ENCODE results near the gene HADH.
"Not testable (repeated sequence)": the region's sequence is repeated elsewhere in the genome, so short reads cannot be mapped to it uniquely, and the experiment has no call there.

HADH gene

DNA sequence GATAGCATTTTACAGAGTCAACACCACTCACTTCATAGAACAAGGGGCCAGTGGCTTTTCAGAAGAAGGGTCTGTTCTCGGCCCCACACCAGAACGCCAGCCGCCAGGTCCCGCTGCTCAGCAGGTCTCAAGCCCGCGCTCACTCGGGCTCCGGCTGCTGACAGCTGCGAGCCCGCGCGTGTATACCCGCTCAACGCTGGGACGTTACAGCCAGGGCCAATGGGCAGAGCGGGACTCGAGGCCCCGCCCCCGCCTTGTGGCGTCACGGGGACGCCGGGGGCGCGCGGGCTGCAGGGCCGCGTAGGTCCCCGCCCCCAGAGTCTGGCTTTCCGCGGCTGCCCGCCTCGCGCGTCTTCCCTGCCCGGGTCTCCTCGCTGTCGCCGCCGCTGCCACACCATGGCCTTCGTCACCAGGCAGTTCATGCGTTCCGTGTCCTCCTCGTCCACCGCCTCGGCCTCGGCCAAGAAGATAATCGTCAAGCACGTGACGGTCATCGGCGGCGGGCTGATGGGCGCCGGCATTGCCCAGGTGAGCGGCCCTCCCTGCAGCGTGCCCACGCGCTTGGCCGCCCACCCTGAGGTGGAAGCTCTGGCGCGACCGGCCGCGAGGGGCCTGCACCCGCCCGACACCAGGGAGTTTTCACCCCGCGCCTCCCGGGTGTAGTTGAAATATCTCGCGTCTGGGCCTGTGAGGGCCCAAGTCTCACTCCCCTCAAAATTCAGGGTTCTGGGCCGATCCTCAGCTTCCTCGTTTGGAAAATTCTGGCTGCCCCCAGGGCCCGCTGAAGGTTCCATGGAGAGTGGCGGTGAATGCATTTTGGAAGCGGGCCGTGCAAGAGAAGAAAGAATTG lies at the start of gene HADH:
Gene HADH (plus strand): TSS at position 353 of the 850 bp plus-strand sequence. CDS start 44 bp downstream, at position 397.
- peak; percentile 84 to 92 for DNase-seq

DNA sequence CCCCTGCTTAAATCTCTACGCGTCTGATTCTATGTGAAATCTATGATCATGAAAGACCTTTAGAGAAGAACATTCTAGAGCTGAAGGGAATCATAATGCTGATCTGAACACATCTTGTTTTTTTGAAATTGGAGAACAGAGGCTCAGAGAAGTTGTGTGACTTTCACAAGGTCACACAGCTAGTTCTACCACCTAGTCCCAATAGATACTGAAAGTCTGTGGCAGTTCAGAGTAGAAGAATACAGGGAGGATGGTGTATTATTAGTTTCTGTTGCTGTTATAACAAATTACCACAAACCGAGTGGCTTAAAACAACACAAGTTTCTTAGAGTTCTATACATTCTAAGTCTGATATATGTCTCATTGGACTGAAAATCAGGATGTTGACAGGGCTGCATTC lies 43.9 kb upstream of the HADH start:
- DNase-seq = no peak

DNA sequence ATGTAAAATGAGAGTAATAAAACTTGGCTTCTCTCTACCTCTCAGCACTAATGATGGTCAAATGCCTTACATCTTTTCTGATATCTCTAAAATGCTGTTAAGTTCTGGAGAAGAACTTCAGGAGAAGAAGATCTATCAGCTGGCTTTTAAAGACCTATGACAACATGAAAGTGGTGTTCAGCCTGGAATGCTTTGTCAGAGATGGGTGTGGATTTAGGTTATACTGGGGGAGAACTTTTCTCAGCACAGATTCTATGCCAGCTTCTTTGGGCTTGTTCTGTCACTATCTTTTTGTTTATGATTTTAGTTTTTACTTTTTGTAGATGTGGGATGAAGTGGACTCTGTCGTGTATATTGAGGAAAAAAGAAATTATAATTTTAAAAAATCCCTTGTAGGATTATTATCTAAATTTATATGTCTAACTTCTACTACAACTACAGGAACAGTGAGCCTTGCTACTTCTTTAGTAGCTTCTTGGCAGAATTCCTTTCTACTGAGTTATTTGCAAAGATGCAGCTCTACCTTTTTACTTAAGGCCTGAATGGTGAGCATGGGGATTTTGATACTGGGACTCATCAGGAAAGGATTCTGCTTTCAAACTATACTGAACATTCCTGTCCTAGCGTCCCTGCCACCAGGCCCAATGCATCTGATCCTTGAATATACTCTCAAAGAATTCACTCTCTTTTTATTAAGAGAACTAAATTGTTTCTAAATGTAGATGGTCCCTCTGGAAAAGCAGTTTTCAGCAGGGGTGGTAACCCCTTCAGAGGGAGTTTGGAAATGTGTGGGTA lies 38.7 kb upstream of the HADH start:
- no peak for DNase-seq

DNA sequence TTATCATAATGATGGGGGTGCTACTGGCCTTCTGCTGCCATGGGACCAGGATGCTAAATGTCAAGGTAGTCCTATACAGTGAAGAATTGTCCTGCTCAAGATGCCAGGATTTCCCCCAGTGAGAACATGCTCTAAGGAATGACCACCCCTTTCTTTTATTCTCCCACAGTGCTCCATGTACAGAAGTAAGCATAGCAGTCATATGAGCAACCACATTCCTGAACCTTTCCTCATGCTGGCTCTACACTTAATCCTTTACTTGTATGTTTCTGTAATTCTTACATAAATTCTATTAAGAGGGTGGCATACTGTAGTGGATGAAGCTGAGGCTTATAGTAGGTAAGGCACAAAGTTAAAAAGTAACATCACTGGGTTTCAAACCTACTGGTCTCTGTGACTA lies 38.1 kb upstream of the HADH start:
- no peak for DNase-seq

DNA sequence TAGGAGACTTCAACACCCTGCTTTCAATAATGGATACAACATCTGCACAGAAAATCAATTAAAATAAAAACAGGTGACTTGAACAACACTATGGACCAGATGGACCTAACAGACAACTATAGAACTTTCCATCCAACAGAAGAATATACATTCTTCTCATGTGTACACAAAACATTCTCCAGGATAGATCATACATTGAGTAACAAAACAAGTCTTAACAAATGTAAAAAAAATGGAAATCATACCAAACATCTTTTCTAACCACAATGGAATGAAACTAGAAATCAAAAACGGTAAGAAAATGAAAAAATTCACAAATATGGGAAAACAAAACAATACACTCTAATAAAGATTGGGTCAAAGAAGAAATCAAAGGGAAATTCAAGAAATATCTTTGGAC lies 33.7 kb upstream of the HADH start:
- no peak for DNase-seq

DNA sequence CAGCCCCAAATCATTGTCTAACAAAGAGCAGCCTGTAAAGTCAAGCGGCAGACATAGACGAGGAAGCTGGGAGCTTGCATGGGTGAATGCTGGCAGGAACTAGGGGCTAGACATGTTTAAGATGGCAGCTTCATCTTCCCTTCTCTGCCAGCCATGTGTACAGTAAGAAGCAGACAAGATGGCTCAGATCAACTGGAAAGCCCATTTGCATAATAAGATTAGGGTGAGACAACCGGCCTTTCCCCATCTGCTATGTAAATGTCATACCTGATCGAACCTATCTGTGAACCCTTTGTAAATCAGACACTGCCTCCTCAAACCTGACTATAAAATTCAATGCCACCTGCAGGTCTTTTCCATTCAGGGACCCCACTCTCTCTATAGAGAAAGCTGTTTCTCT lies 22.8 kb upstream of the HADH start:
- DNase-seq = no peak

DNA sequence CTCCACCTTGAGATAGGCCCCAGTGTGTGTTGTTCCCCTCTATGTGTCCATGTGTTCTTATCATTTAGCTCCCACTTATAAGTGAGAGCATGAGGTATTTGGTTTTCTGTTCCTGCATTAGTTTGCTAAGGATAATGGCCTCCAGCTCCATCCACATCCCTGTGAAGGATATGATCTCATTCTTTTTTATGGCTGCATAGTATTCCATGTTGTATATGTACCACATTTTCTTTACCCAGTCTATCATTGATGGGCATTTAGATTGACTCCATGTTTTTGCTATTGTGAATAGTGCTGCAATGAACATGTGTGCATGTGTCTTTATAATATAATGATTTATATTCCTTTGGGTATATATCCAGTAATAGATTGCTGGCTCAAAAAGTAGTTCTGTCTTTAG lies 22.2 kb upstream of the HADH start:
- DNase-seq = not testable (repeated sequence)

DNA sequence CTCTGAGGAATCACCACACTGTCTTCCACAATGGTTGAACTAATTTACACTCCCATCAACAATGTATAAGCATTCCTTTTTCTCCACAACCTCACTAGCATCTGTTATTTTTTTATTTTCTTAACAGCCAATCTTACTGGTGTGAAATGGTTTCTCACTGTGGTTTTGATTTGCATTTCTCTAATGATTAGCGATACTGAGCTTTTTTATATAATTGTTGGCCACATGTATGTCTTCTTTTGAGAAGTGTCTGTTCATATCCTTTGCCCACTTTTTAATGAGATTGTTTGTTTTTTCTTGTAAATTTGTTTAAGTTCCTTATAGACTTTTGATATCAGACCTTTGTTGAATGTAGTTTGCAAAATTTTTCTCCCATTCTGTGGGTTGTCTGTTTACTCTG lies 21.8 kb upstream of the HADH start:
- not testable (repeated sequence) for DNase-seq

DNA sequence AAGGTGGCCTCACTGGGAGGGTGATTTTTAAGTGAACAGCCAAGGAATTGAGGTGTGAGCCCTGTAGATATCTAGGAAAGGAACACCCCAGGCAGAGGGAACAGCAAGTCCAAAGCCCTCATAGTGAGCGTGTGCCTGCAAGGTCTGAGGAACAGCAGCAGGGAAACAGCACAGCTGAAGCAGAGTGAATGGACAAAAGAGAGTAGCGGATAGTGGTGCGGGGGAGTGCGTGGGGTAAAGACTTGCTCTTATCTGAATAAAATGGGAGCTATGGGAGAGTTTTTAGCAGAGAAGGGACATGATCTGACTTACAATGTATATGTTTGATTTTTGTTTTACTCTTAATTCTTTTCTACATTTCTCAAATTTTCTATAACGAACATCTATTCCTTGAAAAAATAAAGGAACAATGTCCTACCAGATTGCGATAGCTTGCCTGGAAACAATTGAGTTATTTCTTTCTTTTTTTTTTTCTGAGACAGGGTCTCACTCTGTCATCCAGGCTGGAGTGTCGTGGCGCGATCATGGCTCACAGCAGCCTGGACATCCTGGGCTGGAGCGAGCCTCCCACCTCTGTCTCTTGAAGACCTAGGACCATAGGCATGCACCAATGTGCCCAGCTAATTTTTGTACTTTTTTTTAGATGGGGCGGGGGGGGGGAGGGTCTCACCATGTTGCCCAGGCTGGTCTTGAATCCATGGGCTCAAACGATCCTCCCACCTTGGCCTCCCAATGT lies 19.5 kb upstream of the HADH start:
- DNase-seq = no peak

DNA sequence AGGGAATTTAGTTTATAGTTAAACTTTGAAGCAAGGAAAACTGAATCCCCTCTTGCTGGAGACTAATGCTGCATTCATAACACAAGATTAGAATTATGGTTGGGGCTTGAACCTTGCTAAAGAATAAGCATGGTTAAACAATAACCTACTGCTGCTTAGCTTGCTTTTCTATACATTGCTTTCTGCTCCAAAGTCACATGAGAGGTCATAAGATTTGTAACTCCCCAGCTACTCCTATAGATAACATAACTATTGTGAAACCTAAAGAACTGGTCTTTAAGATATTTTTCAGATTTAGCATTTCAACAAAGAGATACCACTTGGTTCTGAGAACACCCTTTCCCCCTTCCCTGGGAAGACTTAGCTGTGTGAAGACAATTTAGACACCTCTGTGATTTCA lies 17.1 kb upstream of the HADH start:
- DNase-seq = no peak

DNA sequence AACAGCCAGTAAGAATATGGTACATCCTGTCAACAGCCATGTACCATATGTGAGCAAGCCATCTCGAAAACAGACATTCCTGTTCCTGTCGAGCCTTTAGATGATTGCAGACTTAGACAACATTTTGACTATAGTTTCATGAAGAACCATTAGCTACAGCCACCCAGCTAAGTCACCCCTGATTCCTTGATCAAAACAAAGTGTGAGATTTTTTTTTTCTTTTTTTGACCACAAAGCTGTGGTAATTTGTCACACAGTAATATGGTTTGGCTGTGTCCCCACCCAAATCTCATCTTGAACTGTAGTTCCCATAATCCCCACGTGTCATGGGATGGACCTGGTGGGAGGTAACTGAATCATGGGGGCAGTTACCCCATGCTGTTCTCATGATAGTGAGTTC lies 15.2 kb upstream of the HADH start:
- DNase-seq = no peak

DNA sequence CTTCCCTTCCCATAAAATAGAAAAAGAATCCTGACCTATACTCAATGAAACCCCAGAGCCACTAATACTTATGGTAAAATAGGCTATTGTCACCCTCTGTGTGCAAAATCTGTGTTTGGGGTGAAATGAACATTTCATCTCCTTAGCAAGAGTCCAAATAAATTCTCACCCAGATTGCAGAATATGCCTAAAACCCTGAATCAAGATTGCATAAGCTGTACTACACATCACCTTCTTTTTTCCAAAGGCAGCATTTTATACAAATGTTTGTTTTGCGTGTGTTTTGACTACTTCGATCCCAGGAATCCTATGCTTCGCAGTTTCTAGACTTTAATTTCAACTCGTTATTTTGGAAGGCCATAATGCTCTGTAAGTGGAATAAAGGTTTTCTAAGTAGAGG lies 12.2 kb upstream of the HADH start:
- DNase-seq = no peak

DNA sequence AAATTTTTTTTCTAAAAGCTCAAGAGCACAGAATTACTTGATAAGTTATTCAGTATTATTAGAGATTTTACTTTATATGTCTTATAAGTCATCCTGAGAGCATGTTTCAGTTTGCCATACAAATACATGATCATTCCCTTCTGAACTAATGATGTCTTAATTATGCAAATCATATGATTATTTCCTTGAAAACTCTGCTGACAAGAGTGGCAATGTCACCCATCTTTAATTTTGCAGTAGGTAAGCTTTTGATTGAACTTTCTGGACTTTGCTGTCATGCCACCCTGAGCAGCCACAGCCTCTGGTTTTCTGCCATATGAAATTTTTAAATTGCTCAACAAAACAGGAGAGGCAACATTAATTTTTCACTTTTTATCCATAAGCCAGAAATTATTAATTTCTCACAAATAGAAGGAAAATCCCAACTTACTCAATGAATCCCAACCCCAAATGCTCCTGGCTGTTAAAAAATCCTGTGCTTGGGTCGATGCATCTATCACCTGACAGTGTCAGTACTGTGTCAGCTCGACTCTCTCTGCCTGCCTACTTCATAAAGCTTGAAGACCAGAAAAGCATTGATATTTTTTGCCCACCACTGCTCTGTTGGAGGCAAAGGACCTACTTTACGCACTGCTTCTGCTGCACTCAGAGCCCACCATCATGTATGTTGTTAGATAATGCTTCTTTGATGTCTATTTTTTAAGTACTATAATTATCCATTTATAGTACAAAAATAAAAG lies 11.6 kb upstream of the HADH start:
- no peak for DNase-seq

DNA sequence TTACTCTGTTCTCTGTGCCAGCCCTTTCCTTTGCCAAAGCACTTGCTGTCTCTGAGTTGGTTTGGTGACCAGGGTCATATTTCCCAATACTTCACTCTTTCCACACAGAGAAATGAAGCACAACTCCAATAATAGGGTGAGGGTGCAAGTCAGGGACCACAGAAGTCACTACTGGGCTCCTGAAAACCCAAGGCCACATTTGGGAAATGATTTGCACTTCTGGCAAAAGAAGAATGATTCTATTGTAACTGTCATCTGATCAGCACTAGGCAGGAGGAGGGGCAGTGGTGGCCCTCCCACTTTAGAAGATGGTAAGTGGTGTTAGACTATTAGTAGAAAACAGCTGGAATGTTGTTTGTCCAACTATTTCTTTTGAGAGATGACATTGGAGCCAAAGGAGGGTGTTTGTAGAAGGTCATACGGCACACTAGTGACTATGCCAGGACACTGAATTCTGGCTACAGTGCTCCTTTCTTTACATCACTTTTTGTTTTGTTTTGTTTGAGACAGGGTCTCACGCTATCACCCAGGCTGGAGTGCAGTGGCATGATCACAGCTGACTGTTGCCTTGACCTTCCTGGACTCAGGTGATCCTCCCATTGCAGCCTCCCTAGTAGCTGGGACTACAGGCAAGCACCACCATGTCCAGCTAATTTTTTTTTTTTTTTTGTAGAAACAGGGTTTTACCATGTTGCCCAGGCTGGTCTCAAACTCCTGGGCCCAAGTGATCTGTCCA lies 10.8 kb upstream of the HADH start:
- DNase-seq = peak in 1 of 2 experiments; percentile 5

DNA sequence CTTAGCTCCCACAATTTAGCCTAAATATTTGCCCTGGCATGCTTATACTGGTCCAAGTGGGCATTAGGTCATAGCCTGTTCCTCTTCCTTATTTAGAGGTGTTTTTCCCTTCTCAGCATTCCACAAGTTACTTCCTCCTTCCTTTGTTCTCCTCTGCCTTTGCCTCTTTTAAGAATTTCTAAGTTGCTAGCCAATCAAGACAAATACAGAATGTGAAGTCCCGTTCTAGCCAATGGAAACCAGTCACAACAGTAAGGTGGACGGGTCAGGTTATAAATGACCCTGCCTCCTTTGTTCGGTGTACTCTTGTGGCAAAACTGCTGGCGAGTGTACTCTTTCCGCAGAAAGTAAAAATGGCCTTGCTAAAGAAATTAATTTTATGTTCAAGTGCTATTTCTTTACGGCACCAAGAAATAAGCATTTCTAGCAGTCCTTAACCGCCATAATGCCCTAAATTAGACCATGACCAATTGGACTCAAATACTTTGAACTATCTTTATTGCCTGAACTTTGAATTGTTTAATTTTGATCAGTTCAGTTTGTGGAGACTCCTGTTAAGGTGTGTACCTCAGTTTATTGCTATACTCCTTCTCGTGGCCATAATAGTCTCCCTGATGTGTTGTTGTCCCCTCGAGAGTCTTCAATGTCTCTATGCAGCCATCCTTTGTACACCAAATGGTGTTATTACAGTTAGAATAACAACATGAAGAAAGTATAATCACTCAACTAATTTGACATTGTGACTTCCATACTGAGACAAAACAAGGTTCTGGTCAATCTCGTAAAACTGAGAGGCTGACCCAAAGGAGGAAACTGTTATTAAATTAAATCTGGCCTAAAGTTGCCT lies 1.6 kb upstream of the HADH start:
- no peak for DNase-seq

DNA sequence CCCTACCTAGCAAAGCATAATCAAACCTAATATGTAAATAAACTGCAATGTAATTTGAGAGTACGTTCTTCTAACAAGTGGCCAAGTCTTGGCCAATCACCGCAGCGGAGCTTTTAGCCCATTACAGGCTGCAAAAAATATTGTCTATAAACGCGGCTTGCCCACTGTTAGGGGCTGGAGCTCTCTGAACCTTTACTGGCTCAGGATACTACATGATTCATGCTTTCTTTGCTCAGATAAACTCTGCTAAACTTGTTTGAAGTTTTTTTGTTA lies 990 bp upstream of the HADH start:
- no peak for DNase-seq

DNA sequence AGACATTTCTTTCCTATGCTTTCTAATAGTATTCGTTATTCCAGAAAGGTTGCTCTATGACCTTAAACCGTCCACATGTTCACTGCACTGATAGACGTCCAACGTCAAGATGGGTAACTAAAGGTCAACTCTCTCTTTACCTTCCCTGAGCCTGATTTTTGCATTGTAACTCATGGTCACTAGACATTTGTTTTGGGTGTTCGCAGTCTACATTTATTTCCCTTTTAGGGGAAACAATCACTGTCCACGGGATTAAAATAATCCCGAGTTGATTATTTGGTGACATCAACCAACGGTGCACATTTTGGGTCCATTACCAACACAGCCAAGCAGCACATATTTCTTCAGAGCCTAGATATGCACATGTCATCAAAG lies 540 bp upstream of the HADH start:
- no peak for DNase-seq

DNA sequence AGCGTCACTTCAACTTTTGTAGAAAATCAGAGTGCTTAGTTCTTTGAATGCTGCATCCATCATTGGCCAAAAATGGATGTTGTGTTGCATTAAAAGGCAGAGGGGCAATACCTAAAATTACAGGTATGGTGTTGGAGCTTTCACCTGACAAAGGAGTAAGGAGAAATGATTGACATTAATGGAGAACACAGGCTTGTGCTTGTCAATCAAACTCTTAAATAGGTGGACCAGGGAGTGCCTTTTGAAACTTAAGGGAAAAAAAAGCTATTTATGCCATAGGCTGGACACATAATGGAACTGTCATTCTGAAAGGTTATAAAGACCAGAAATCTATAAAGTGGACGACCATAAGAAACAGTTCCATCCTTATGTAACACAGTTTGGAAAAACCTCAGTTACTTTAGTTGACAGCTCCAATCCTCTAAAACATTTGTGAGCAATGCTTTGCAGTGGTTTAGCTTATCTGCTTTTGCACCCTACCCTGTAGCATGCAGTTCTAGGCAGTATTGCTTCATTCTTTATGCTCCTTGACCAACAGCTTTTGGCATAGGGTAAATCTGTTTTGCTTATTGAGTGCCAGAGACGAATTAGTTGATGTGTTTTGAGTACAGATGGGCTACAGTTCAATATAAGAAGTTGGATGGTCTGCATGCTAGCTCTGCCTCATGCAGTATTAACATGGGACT lies 2.4 kb downstream of the HADH start:
- no peak for DNase-seq

DNA sequence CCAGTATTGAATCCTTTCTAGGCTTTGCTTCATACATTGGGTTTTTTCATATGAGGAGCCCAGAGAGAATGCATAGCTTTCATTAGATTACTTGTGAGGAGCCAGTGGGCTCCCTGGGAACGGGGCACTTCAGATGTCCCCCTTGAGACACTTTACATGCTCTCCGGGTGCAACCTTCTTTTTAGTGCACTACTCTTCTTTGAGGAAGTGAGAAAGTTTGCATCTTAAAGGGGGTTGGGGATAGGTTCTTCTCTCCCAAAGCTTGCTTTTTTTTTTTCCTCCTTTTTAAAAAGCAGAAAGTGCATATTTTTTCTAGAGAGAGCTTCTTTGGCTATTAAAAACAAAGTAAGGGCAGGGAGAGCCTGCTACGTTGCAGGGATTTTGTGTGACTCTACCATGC lies 4.3 kb downstream of the HADH start:
- peak; percentile 18 to 20 for DNase-seq

DNA sequence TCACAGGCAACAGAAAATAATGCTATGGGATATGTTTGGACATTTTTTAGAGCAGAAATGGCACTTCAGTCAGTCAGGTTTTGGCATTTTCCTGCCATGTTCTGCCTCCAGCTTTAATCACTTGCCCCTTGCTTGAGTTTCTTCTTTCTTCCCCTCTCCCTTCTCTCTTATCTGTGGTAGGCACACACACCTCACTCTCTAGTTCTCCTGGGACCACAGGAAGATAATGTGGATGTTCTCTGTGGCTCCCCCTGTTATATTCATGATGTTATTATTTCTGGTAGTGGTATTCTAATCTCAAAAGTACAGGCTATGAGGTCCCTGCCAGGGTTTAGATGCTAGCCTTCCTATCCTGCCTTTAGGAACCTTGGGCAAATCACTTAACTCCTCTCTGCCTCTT lies 5.2 kb downstream of the HADH start:
- no peak for DNase-seq

All from Kasumi-1 (cell line).